H1 (cell line): ENCODE measurements around the gene PCCA.

ENCODE experiments used
- FOSL1 ChIP-seq: IDR thresholded peaks from 2 replicates; pipeline ENCODE4 v1.6.1; 2011; ENCODE audit warnings: mild to moderate bottlenecking, low read depth, low read length, moderate library complexity; ENCODE audit not compliant: insufficient read depth
- GABPA ChIP-seq: IDR thresholded peaks from 2 replicates; pipeline ENCODE4 v1.6.1; 2011; ENCODE audit warnings: mild to moderate bottlenecking, low read length, moderate library complexity, borderline replicate concordance; ENCODE audit not compliant: insufficient read depth
- NRF1 ChIP-seq: IDR thresholded peaks from 2 replicates; pipeline ENCODE4 v1.6.1; 2011; ENCODE audit warnings: mild to moderate bottlenecking, low read depth, low read length, improper control_type of control experiment
- PHF8 ChIP-seq: fragments of 200-600 bp; sonication (generic); conservative IDR thresholded peaks from 2 replicates; pipeline ENCODE4 v1.7.1; 2012; ENCODE audit warnings: low read depth, mild to moderate bottlenecking, inconsistent platforms, low read length, moderate library complexity
- POLR2AphosphoS5 ChIP-seq: IDR thresholded peaks from 2 replicates; pipeline ENCODE4 v1.6.1; 2011; ENCODE audit warnings: low read depth, low read length
- SIN3A ChIP-seq, 2 experiments: IDR thresholded peaks in 1 of 2; conservative IDR thresholded peaks in 1 of 2; 2 replicates each; pipeline ENCODE4 v1.6.1; 2011 to 2012; ENCODE audit warnings: low read length in 2 of 2, improper control_type of control experiment in 1 of 2, low read depth in 1 of 2, mild to moderate bottlenecking in 1 of 2
- TF ChIP-seq, protein P1 (sequence below), 3 experiments: IDR thresholded peaks; 1 replicate in 2 of 3; 2 replicates in 1 of 3; pipeline versions ENCODE4 v1.5.1 to v1.6.1; 2011; ENCODE audit warnings: low read length in 3 of 3, mild to moderate bottlenecking in 3 of 3, inconsistent platforms in 2 of 3, low read depth in 1 of 3, moderate library complexity in 1 of 3; ENCODE audit not compliant: insufficient read depth in 1 of 3; ENCODE audit errors: control extremely low read depth in 1 of 3

DNA sequence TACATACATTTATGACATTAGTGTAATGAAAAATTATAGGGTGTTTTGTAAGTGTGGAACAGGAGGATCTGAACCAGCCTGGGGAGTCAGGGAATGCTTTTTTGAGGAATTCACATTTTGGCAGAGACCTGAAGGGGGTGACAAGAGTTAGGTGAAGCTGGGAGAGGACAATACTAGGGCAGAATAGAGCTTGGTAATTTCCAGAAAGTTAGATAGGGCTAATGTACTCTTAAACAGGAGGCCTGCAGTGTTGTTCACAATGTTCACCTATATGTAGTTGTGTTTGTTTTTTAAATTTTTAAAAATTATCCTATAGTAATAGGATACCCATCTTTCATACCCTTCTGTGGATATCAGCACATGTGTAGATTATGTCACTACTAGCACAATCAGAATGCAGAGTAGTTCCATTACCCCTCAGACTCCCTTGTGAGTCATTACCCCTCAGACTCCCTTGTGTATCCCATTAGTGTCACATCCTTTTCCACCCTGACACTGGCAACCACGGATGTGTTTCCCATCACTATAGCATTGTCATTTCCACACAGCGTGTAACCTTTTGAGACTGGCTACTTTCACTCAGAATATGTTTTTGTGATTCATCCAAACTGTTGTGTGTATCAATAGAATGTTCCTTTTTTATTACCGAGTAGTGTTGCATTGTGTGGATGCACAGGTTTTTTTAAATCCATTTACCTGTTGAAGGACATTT, 43.1 kb downstream of the PCCA start:
- no peak for TF ChIP-seq PHF8
- TF ChIP-seq, protein P1, sequence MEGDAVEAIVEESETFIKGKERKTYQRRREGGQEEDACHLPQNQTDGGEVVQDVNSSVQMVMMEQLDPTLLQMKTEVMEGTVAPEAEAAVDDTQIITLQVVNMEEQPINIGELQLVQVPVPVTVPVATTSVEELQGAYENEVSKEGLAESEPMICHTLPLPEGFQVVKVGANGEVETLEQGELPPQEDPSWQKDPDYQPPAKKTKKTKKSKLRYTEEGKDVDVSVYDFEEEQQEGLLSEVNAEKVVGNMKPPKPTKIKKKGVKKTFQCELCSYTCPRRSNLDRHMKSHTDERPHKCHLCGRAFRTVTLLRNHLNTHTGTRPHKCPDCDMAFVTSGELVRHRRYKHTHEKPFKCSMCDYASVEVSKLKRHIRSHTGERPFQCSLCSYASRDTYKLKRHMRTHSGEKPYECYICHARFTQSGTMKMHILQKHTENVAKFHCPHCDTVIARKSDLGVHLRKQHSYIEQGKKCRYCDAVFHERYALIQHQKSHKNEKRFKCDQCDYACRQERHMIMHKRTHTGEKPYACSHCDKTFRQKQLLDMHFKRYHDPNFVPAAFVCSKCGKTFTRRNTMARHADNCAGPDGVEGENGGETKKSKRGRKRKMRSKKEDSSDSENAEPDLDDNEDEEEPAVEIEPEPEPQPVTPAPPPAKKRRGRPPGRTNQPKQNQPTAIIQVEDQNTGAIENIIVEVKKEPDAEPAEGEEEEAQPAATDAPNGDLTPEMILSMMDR (IDR thresholded peaks at IDR 0.05; ENCODE audit: control extremely low read depth in 1 of 3, insufficient read depth in 1 of 3, low read depth in 1 of 3, low read length in 3 of 3), result no peak
- TF ChIP-seq SIN3A (conservative IDR thresholded peaks at IDR 0.05 in 1 of 2, IDR thresholded peaks at IDR 0.05 in 1 of 2; ENCODE audit: low read depth in 1 of 2, low read length in 2 of 2), result no peak
- TF ChIP-seq GABPA, result no peak
- TF ChIP-seq POLR2AphosphoS5, result no peak
- TF ChIP-seq NRF1, result no peak
- TF ChIP-seq FOSL1, result no peak
